ENCODE data around the gene ANKHD1. TPM values are rescaled to one million over a fixed set of nuclear protein-coding genes. Genes with fewer than 3 reads are reported as not detected.

Gene ANKHD1
- total and polyA plus RNA-seq, 11 donors = 41.4 to 78.8 (median 58.1) TPM

DNA sequence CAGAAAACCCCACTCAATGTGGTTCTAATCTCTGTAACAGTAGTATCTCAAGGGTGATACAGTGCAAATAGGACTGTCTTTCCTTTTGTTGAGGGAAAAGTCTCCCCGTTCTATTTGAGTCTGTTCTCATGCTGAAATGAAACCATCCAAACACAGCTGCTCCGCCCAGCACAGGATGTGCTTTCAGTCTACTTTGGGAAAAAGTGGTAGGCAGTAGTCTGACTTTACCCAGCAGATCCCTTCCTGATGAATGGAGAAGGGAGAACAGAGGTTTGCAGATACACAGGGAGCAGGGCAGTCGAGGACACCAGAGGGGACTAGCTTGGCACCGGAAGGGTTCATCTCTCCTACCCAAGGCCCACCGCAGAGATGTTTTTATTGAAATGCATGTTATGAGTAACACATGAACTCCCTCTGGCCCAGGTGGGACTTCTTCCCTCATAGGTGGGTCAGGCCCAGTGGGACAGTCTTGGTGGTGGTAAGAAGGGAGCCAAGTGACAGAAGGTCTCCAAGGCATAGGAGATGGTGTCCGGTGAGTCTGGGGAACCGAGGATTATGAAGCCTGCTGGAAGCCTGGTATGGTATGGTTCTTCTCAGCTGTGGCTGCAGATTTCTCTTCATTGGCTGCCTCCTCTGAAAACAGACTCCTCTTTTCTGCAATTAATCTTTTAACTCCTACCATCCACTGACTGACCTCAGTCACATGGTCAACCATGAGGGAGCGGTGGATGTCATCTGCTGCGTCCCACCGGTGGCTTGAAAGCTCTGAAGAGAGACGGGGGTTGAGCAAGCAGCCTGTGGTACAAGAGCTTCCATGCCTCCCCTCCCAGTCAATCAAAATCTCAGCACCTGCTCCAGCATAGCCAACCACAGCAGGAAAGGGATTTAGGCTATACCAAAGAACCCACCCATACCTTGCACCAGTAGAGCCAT, 148.8 kb downstream of the ANKHD1 start:
- ATAC-seq = no peak

DNA sequence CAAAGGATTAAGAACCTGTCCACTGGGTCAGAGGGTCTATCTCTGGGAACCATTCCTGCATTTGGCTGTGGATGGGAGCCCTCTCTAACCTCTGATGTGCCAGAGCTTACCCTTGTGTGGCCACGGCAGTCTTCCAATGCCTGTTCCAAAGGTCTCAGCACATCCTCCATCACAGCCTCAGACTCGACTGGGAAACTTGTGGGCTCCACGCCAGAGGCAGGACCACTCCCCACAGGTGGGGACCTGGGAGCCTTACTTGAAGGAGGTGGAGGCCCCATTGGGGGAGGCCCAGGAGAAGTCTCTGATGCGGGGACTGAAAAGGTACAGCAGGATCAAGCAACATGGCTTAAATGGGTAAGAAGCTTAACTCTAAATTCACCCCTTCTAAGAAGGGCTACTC, 150.2 kb downstream of the ANKHD1 start:
- Histone ChIP-seq H3K4me1 (peaks cover 14 to 78% (median 60%) of the 10 kb centered on the region in 12 donors), H3K4me3 (no peak overlapping the region), H3K27me3 (no peaks in the 10 kb centered on the region), H3K9me3 (no peaks in the 10 kb centered on the region), H3K36me3 (peaks cover 0 to 52% (median 31%) of the 10 kb centered on the region in 9 donors), H3K27ac (peak overlapping the region in 1 of 12 donors; percentile 97)
- ATAC-seq = no peak
- 88 to 96% (median 90%) methylated on average over 3 to 4 of the region's 4 CpGs for WGBS, 4 donors
- TF ChIP-seq, protein P1, sequence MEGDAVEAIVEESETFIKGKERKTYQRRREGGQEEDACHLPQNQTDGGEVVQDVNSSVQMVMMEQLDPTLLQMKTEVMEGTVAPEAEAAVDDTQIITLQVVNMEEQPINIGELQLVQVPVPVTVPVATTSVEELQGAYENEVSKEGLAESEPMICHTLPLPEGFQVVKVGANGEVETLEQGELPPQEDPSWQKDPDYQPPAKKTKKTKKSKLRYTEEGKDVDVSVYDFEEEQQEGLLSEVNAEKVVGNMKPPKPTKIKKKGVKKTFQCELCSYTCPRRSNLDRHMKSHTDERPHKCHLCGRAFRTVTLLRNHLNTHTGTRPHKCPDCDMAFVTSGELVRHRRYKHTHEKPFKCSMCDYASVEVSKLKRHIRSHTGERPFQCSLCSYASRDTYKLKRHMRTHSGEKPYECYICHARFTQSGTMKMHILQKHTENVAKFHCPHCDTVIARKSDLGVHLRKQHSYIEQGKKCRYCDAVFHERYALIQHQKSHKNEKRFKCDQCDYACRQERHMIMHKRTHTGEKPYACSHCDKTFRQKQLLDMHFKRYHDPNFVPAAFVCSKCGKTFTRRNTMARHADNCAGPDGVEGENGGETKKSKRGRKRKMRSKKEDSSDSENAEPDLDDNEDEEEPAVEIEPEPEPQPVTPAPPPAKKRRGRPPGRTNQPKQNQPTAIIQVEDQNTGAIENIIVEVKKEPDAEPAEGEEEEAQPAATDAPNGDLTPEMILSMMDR (IDR thresholded peaks at IDR 0.05) = no peak
- no peak for TF ChIP-seq POLR2A (IDR thresholded peaks at IDR 0.05)
- DNase-seq = no peak
- intact Hi-C loops (cut with DNase I) = no loop called here

More for the DNA sequence above, 148.8 kb downstream of the ANKHD1 start:
- DNase-seq = no peak
- Histone ChIP-seq H3K36me3 (peaks cover 0 to 52% (median 31%) of the 10 kb centered on the region in 9 donors), H3K4me1 (peaks cover 14 to 74% (median 54%) of the 10 kb centered on the region in 12 donors), H3K27me3 (no peaks in the 10 kb centered on the region), H3K27ac (peak overlapping the region; percentile 83 to 98 (median 94)), H3K9me3 (no peaks in the 10 kb centered on the region), H3K4me3 (no peak overlapping the region)
- 79 to 85% (median 83%) methylated on average over 11 of the region's 11 CpGs for WGBS, 4 donors
- no peak for TF ChIP-seq POLR2A (IDR thresholded peaks at IDR 0.05)
- TF ChIP-seq, protein P1 (IDR thresholded peaks at IDR 0.05) = no peak
- intact Hi-C loops (cut with DNase I) = no loop called here

DNA sequence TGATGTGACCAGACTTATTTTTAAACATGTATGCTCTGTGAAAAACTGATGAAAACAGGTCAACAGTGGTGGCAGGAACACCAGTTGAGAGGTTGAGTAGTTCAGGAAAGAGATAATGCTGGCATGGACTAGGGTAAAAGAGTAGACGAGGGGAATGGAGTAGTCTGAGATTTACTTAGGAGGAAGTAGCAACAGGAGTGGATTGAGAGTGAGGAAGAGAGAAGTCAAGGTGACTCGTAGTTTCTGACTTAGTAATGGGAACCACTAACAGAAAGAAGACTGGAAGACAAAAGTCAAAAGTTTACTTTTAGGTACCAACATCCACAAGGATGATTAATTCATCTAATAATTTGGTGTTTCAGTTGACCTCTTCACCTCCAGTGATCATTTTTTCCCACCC, 152.0 kb downstream of the ANKHD1 start:
- DNase-seq (no peak), ATAC-seq (no peak)
- Histone ChIP-seq H3K36me3 (peaks cover 0 to 49% (median 33%) of the 10 kb centered on the region in 9 donors), H3K27ac (peak overlapping the region in 2 of 12 donors; percentile 12 to 42), H3K4me1 (peaks cover 12 to 71% (median 50%) of the 10 kb centered on the region in 12 donors), H3K4me3 (no peak overlapping the region), H3K27me3 (no peaks in the 10 kb centered on the region), H3K9me3 (no peaks in the 10 kb centered on the region)
- intact Hi-C loops (cut with DNase I) = no loop called here
- TF ChIP-seq POLR2A (IDR thresholded peaks at IDR 0.05) = no peak
- TF ChIP-seq, protein P1 (IDR thresholded peaks at IDR 0.05) = no peak
- 67 to 78% (median 70%) methylated on average over 2 of the region's 2 CpGs for WGBS, 4 donors

DNA sequence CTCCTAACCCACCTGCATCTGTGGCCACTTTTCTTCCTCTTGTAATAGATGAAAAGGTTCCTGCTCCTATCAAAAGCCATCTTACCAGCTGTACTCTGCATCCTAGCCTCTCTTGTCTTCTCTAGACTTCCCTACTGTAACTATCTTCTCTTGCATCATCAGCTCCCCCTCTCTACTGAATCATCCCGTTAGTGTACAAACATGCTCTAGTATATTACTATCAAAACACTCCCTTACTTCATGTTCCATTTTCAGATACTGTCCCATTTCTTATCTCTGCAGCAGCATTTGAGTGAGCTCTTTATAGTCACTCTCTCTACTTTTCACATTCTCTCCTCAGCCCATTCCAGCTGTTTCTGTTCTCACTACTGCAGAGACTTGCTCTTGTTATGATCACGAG, 152.8 kb downstream of the ANKHD1 start:
- Histone ChIP-seq H3K4me3 (peak overlapping the region in 1 of 12 donors; percentile 14), H3K9me3 (no peaks in the 10 kb centered on the region), H3K36me3 (peaks cover 0 to 50% (median 36%) of the 10 kb centered on the region in 9 donors), H3K27ac (peak overlapping the region in 3 of 12 donors; percentile 10 to 42 (median 12)), H3K4me1 (peaks cover 4 to 63% (median 42%) of the 10 kb centered on the region in 12 donors), H3K27me3 (no peaks in the 10 kb centered on the region)
- WGBS, 4 donors = 38 to 48% (median 47%) methylated on average over 2 of the region's 2 CpGs
- ATAC-seq = no peak
- DNase-seq = no peak
- TF ChIP-seq POLR2A (IDR thresholded peaks at IDR 0.05) = no peak
- TF ChIP-seq, protein P1 (IDR thresholded peaks at IDR 0.05) = no peak
- intact Hi-C loops (cut with DNase I) = no loop called here

Measured in heart left ventricle (tissue), 16 donors.